ENCODE measurements around the gene ROMO1. TPM values are rescaled to one million over a fixed set of nuclear protein-coding genes. Genes with fewer than 3 reads are reported as not detected.
A peak's percentile ranks its signal among the peaks of the same experiment; 100 is the strongest.

The ROMO1 gene
- total and polyA plus RNA-seq, 7 donors = 133 to 379 (median 172) TPM

- peak overlapping the region; percentile 98 for H3K27ac ChIP-seq
- 0% methylated on average over 28 of the region's 28 CpGs for WGBS, 3 donors
- H3K27me3 ChIP-seq (ENCODE audit: insufficient read depth in 3 of 3, low read length in 2 of 3) = no peaks in the 10 kb centered on the region
- peak overlapping the region; percentile 75 for H3K4me3 ChIP-seq
- no peak for TF ChIP-seq CTCF (IDR thresholded peaks at IDR 0.05)
- peak; percentile 18 to 33 (median 30) for ATAC-seq
- intact Hi-C loops (cut with DNase I) = loop anchor here (5.0 kb wide), 1 partner anchor 46 kb away; the partner anchor contains the start of gene SPAG4 (in 2 of the 2)
- no peaks in the 10 kb centered on the region for H3K9me3 ChIP-seq
- H3K36me3 ChIP-seq (ENCODE audit: insufficient read depth in 1 of 2, low read depth in 1 of 2) = peaks cover 0 to 12% of the 10 kb centered on the region in 2 donors
- peak; percentile 20 to 57 for DNase-seq
- peaks cover 40% of the 10 kb centered on the region for H3K4me1 ChIP-seq
Measured at GRCh38 chr20:35663516-35664465, 35.4 kb upstream of the ROMO1 start.

GRCh38 chr20:35664466-35665206 is 34.6 kb upstream of the ROMO1 start, which contains the start of the genes CPNE1 and RBM12:
Gene CPNE1 (minus strand): TSS chr20:35664900. CDS start chr20:35632923, 31,977 bp downstream.
Gene RBM12 (minus strand): TSS chr20:35664900. CDS start chr20:35655322, 9,578 bp downstream.
- peak within 1 kb of the TSS; percentile 75 for H3K4me3 ChIP-seq
- no peaks in the 10 kb centered on the region for H3K9me3 ChIP-seq
- DNase-seq (peak; percentile 93 to 96), ATAC-seq (peak; percentile 96 to 97 (median 96))
- H3K4me1 ChIP-seq = peaks cover 34% of the 10 kb centered on the region
- H3K27me3 ChIP-seq (ENCODE audit: insufficient read depth in 3 of 3, low read length in 2 of 3) = no peaks in the 10 kb centered on the region
- H3K27ac ChIP-seq = peak within 1 kb of the TSS; percentile 98
- 0 to 1% (median 1%) methylated on average over 48 to 61 of the region's 61 CpGs for WGBS, 3 donors
- intact Hi-C loops (cut with DNase I) = loop anchor here (5.0 kb wide), 1 partner anchor 47 kb away; the partner anchor contains the start of gene SPAG4 (in 2 of the 2)
- TF ChIP-seq CTCF (IDR thresholded peaks at IDR 0.05) = no peak
- H3K36me3 ChIP-seq (ENCODE audit: insufficient read depth in 1 of 2, low read depth in 1 of 2) = peaks cover 0 to 21% of the 10 kb centered on the region in 2 donors

- DNase-seq = no peak
- Histone ChIP-seq H3K4me3 (no peak overlapping the region), H3K9me3 (no peaks in the 10 kb centered on the region), H3K27me3 (ENCODE audit: insufficient read depth in 3 of 3, low read length in 2 of 3) (no peaks in the 10 kb centered on the region), H3K4me1 (peaks cover 23% of the 10 kb centered on the region), H3K36me3 (ENCODE audit: insufficient read depth in 1 of 2, low read depth in 1 of 2) (peaks cover 0 to 33% of the 10 kb centered on the region in 2 donors), H3K27ac (no peak overlapping the region)
- intact Hi-C loops (cut with DNase I) = no loop called here
- ATAC-seq = no peak
- no peak for TF ChIP-seq CTCF (IDR thresholded peaks at IDR 0.05)
- WGBS, 3 donors = 97 to 98% (median 97%) methylated on average over 17 of the region's 17 CpGs
Measured at GRCh38 chr20:35665949-35666288, 33.3 kb upstream of the ROMO1 start.

- DNase-seq (no peak), ATAC-seq (no peak)
- no peak overlapping the region for H3K4me3 ChIP-seq
- no peaks in the 10 kb centered on the region for H3K4me1 ChIP-seq
- no peak overlapping the region for H3K27ac ChIP-seq
- TF ChIP-seq CTCF (IDR thresholded peaks at IDR 0.05) = no peak
- WGBS, 3 donors = 94 to 95% (median 95%) methylated on average over 5 of the region's 5 CpGs
- no peaks in the 10 kb centered on the region for H3K9me3 ChIP-seq
- no peaks in the 10 kb centered on the region for H3K27me3 ChIP-seq (ENCODE audit: insufficient read depth in 3 of 3, low read length in 2 of 3)
- peaks cover 5 to 66% of the 10 kb centered on the region in 2 donors for H3K36me3 ChIP-seq (ENCODE audit: insufficient read depth in 1 of 2, low read depth in 1 of 2)
- intact Hi-C loops (cut with DNase I) = no loop called here
Measured at GRCh38 chr20:35669221-35669620, 30.0 kb upstream of the ROMO1 start.
